ENCODE measurements around the gene FCAR.
"Not testable (repeated sequence)": the region's sequence is repeated elsewhere in the genome, so short reads cannot be mapped to it uniquely, and the experiment has no call there.

The FCAR gene

DNA sequence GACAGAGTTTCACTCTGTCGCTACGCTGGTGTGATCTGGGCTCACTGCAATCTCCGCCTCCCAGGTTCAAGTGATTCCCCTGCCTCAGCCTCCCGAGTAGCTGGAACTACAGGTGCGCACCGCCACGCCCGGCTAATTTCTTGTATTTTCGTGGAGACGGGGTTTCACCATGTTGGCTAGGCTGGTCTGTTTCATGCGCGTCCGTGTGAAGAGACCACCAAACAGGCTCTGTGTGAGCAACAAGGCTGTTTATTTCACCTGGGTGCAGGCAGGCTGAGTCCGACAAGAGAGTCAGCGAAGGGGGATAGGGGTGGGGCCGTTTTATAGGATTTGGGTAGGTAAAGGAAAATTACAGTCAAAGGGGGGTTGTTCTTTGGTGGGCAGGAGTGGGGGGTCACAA is 20.1 kb downstream of the FCAR start:
- DNase-seq (ENCODE audit: low read depth, low spot score): not testable (repeated sequence)

GRCh38 chr19:54896036-54896435 is 22.0 kb downstream of the FCAR start:
- no peak for DNase-seq (ENCODE audit: low read depth, low spot score)

GRCh38 chr19:54898685-54899084 is 24.6 kb downstream of the FCAR start:
- DNase-seq (ENCODE audit: low read depth, low spot score): not testable (repeated sequence)

DNA sequence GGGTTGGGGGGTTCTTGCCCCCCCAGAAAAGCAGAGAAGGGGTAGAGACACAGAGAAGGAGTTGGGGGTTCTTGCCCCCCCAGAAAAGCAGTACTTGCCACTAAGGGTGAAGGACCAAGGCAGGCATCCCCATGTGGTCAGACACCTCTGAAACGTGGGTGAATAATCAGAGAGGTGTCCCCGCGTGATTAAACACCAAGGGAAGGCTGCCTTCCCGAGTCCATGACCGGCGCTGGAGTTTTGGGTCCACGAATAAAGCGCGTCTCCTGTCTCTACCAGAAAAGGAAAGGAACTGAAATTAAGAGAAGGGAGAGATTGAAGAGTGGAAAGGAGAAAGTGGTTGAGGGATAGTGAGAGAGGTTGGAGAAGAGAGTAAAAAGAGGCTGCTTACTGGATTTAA is 25.6 kb downstream of the FCAR start:
- not testable (repeated sequence) for DNase-seq (ENCODE audit: low read depth, low spot score)

DNA sequence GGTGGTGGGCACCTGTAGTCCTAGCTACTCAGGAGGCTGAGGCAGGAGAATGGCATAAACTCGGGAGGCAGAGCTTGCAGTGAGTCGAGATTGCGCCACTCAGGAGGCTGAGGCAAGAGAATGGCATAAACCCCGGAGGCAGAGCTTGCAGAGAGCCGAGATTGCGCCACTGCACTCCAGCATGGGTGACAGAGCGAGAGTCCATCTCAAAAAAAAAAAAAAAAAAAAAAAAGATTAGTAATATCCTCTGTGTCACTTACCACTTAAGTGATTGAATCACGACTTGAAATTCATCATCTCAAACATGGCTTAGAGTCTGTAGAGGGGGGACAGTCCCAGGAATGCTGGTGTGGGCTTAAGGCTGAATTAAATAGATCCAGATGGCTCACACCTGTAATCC is 27.1 kb downstream of the FCAR start:
- DNase-seq (ENCODE audit: low read depth, low spot score): not testable (repeated sequence)

DNA sequence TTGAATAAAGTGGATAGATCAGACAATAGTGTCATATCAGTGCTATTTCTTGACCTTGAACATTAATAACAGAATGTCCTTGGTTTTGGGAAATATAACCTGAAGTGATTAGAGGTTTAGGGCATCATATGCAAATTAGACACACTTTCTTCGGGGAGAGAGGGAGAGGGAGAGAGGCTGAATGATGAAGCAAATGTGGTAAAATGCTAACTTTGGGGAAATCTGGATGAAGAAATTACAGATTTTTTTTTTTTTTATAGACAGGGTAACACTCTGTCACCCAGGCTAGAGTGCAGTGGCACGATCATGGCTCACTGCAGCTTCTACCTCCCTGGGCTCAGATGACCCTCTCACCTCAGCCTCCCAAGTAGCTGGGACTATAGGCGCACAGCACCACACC is 28.0 kb downstream of the FCAR start:
- DNase-seq (ENCODE audit: low read depth, low spot score): no peak

DNA sequence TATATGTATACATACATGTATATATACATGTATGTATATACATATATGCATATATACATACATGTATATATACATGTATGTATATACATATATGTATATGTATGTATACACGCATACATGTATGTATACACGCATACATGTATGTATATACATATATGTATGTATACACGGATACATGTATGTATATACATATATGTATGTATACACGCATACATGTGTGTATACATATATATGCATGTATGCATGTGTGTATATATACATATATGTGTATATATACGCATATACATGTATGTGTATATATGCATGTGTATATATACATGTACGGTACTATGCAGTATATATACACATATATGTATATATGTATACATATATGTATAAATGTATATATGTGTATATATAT is 29.3 kb downstream of the FCAR start:
- DNase-seq (ENCODE audit: low read depth, low spot score): no peak

DNA sequence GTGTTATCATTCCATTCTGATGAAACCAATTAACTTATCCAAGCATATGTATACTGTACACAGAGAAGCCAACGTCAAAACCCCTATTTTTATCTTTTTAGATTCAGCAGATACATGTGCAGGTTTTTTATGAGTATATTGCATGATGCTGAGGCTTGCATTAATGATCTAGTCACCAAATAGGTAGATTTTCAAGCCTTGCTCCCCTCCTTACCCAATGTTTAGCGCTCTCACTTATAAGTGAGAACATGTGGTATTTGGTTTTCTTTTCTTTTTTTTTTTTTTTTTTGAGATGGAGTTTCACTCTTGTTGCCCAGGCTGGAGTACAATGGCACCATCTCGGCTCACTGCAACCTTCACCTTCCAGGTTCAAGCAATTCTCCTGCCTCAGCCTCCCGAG is 30.2 kb downstream of the FCAR start:
- DNase-seq (ENCODE audit: low read depth, low spot score): not testable (repeated sequence)

- no peak for DNase-seq (ENCODE audit: low read depth, low spot score)
Measured at GRCh38 chr19:54905421-54905802, 31.4 kb downstream of the FCAR start.

GRCh38 chr19:54905803-54906511 is 31.9 kb downstream of the FCAR start, which contains the start of gene NCR1:
Gene NCR1, plus strand, starts transcription at chr19:54906148. Its CDS starts 40 bp downstream, at chr19:54906188.
- DNase-seq (ENCODE audit: low read depth, low spot score): no peak

DNA sequence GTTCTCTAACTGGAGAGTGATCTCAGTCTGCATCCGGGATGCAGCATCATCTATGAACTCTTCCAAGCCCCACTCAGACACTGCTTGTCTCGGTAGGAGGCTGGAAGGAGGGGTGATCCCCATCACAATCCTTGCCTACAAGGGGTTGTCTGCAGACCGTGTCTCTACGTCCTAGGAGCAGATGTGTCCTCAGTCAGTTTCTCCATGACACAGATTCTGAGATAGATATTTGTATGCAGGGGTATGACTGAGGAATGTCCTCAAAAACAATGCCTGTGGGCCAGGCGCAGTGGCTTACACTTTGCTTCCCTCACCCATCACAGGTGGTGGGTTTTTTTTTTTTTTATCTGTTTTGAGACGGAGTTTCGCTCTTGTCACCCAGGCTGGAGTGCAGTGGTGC is 32.8 kb downstream of the FCAR start:
- no peak for DNase-seq (ENCODE audit: low read depth, low spot score)

- not testable (repeated sequence) for DNase-seq (ENCODE audit: low read depth, low spot score)
Measured at GRCh38 chr19:54907899-54908298, 33.9 kb downstream of the FCAR start.

DNA sequence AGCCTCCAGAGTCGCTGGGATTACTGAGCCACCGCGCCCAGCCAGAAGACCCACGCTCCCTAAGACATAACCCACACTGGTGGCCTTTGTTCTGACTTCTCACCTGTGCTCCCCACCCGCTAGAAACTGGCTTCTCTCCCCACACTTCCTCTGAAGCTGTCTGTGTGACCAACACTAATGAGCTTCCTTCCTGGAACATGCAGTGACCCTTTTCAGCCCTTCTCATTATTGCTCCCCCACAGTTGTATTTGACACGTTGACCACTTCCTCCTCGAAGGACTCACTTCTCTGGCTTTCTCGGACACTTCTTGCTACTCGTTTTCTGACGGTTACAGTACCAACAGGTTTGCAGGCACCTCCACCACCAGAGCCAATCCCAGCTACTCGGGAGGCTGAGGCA is 42.8 kb downstream of the FCAR start:
- no peak for DNase-seq (ENCODE audit: low read depth, low spot score)

GRCh38 chr19:54918499-54918898 is 44.5 kb downstream of the FCAR start:
- no peak for DNase-seq (ENCODE audit: low read depth, low spot score)

GRCh38 chr19:54919646-54920563 is 45.9 kb downstream of the FCAR start:
- not testable (repeated sequence) for DNase-seq (ENCODE audit: low read depth, low spot score)

DNA sequence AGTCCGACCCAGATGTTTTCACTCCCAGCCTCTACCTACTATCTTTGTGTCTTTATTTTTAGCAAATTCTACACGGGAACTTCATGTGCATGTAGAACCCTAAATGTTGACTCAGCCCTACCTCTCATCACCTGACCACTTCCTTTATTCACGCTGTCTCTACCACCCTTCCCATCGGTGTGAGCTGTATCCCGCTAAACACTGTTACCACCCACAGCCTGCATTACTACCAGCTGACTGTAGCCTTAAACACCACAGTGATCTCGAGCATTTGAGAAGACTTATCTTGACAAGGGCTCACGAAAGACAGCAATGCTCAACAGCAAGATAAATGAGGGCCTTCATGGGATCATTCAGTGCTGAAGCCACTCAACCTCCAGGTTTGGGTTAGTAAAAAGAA is 47.0 kb downstream of the FCAR start:
- DNase-seq (ENCODE audit: low read depth, low spot score): no peak

DNA sequence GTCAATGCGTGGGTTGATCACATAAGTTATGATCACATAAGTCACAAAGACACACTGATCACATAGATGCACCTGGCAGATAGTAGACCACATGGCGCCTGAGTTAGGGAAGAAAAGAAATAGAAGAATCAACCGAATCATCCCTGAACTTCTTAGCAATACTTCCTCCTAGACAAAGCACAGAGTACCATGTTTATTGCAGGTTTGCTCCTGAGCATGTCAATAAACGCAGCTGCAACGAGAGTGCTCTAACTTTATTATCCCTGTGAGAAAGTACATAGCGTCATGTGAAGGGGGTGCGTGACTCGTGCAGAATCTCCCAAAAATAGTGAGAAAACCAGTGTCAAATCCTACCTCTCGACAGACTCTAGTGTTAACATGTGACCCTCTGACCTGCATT is 49.2 kb downstream of the FCAR start:
- no peak for DNase-seq (ENCODE audit: low read depth, low spot score)

DNA sequence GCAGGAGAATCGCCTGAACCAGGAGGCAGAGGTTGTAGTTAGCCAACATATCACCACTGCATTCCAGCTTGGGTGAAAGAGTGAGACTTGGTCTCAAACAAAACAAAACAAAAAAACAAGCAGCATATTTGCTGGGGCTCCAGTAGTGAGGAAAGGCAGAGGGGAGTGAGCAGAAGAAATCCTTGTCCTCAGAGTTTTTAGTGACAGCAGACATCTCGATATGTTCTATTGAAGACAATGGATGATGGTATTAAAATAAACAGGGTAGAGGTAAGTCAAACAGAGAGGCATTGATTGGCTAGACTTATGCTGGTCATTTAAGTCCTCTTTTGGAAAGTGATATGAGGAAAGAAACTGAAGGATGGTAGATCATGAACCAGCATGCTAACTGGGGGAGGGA is 54.3 kb downstream of the FCAR start:
- DNase-seq (ENCODE audit: low read depth, low spot score): no peak

GRCh38 chr19:54937926-54938325 is 63.9 kb downstream of the FCAR start:
- no peak for DNase-seq (ENCODE audit: low read depth, low spot score)

DNA sequence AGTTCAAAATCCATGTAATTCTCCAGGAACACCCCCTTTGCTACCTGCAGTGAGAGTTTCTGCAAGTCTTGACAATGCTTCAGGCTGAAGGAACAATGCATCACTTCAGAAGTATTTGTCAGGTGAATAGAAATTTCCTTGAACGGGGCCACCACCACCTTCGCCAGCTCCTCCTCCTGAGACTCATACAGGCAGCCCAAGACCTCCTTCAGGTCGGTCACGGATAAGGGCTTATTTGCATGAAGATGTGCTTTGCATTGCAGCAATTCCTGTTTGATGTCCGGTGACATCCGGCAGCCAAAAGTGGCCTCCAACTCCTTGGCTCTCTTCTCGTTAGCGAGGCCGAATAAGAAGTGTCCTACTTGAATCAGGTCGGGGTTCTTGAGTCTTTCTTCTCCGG is 64.9 kb downstream of the FCAR start:
- DNase-seq (ENCODE audit: low read depth, low spot score): no peak

DNA sequence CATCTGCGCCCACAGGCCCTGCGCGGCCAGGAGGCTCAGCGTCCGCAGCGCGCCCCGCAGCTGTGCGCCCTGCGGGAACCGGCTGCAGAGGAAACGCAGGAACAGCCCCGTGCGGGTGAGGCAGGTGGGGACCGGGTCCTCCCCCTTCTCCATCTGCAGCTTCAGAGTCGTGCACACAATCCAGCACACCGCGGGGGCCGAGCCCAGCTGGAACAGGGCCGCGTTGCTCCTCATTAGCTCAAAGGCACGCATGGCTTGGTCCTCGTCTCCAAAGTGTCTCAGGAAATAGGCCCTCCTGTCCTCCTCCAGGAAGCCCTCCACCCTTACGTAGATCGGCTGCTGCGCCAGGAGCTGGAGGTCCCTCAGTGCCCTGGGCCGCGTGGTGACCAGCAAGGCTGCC is 65.5 kb downstream of the FCAR start:
- DNase-seq (ENCODE audit: low read depth, low spot score): not testable (repeated sequence)

Measured in astrocyte of the hippocampus (primary cell).